ENCODE measurements around the gene HOXA3.
A peak's percentile ranks its signal among the peaks of the same experiment; 100 is the strongest.

The HOXA3 gene

GRCh38 chr7:27189295-27189996 lies 37.1 kb upstream of the HOXA3 start:
- DNase-seq (ENCODE audit: low read depth in 2 of 2) = no peak

DNA sequence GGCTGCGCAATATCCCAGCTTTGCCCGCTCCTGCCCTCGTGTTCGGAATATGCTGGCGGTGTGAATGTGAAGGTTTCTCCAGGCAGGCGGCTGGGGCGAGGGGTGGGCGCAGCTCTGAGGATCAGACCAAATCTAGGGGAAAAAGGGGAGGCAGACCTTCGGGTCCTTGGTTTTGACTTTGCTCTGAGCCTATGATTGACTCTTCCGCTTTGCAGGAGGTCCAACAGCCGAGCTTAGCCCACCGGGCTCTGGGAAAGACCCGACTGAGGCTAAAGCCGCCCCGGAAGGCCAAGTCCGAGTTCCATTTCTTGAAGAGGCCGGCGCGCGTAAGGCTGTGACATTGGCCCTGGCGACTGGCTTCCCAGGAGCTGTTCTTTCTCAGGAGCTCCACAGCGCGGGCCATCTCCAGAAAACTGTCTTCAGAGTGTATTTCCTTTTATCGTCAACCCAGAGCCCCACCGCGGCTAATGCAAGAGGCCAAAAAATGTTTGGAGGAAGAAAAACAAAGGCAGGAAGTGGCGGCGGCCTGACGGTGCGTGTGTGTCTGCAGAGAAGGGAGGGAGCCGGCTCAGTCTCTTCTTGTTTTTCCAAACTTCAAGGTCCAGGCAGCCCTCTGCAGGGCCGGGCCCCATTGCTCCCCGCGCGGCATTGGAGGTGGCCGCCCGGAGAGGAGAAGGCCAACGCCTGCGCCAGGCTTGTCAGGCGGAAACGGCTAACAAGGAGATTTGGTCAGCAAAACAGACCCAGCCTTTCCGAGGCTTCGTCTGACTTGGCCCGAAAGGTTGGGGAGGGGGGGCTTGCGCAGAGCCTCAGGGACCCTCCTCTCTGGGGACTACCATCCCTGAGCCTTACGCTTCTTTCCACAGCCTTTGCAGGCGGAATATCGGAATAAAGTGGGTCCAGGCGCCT lies 36.3 kb upstream of the HOXA3 start:
- no peak for DNase-seq (ENCODE audit: low read depth in 2 of 2)

DNA sequence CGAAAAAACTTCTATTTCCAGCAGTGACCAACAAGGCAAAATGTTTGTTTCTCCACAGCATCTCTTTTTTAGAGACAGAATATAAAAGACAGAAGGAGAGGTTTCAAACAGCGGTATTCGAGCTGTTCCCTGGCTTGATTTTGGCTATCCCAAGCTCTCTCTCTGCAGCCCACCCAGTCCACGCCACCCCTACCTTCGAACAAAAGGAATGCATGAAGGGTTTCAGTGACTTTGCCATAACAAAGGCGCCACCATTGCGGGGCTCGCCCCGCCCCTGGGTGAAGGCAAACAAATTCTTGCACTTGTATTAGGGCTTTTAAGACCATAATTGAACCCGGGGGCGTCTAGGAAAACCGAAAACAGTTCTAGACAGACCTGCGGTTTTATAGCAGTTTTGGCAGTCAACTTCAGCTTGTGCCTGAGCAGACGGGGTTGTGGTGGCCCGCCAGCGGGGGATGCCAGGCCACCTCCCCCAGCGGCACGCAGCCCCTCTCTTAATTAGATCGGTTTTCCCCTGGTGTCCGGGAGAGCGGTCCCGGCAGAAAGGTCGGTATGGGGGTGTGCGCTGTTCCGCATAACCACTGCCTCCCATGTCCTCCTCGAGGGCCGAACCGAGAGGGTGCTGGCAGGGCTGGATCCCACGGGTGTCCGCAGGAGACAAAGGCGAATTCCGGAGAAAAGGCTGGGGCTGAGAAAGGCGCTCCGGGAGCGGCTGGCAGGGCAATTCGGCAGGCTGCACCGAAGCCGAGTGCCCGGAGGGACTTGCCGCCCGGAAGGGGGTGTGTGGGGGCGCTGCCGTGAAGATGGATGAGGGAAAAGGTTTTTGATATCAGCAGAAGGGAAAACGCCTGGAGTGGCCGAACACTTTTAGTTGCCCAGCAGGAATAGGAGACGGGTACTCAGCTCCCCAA lies 35.3 kb upstream of the HOXA3 start:
- no peak for DNase-seq (ENCODE audit: low read depth in 2 of 2)

DNA sequence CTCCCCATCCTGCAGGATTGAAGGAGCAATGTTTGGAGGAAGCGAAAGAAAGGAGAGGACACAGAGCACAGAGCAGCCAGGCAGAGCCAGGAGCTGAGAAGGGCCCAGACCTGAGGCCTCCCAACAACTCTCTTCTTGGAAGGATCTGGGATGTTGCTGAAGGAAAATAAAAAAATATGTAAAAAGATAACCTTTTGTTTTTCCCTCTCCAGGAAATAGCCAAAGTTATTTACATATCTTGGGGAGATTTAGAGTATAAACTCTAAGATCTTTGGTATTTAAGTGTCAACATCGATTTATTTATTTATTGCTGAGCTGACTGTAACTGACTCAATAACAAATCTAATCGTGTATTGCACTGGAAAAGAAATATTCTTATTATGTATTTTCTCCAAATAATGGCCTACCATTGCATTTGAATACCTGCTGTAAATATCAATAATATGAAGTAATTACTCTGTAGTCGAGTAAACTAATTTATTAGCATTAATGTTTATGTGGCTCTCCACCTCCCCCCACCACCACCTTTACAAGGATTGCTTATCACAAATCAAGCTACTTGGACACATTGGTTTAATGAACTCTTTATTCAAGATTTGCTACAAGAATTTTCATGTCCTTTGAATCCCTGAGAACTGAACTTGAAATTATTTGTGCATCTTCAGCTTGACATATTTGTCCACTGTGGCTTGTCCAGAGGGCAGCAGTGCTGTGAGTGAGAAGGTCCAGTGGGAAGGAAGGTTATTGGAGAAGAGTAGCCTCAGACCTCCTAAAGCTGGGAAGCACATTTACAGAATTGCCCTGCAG lies 34.5 kb upstream of the HOXA3 start:
- no peak for DNase-seq (ENCODE audit: low read depth in 2 of 2)

GRCh38 chr7:27185854-27186667 lies 33.7 kb upstream of the HOXA3 start:
- DNase-seq (ENCODE audit: low read depth in 2 of 2) = no peak

GRCh38 chr7:27185013-27185853 lies 32.9 kb upstream of the HOXA3 start, which contains the start of gene HOXA11:
Gene HOXA11, minus strand, starts transcription at chr7:27185232. Its CDS starts 88 bp downstream, at chr7:27185144.
- DNase-seq (ENCODE audit: low read depth in 2 of 2) = no peak

- DNase-seq (ENCODE audit: low read depth in 2 of 2) = no peak
Observed at GRCh38 chr7:27184337-27185012, 32.1 kb upstream of the HOXA3 start.

DNA sequence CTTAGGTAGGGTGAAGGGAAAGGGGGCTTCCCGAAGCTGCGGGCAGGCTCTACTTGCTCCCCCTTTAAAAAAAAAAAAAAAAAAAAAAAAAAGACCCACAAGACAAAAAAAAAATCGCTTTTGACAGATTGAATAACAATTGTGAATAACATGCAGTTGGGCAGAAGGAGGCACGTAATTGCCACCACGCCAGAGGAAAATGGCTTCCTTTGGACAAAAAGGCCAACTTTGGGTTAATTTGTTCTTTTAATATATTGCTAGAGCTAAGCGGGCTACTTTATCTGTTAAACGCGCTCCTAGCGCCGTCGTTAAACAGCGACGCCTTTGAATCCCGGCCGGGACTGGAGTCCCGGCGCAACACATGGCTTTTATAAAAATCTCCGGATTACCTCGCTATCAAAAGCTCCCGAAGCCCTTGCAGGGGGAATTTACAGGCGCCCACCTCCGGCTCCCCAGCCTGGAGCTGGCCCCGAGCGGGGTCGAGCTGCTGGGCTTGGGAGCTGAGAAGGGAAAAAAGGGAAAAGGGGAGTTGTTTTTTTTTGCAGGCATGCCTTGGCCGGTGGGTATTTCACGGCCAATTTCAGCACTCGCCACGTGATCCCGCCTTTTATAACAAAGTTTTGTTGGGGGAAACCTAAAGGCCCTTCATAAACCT lies 31.4 kb upstream of the HOXA3 start:
- DNase-seq (ENCODE audit: low read depth in 2 of 2) = no peak

DNA sequence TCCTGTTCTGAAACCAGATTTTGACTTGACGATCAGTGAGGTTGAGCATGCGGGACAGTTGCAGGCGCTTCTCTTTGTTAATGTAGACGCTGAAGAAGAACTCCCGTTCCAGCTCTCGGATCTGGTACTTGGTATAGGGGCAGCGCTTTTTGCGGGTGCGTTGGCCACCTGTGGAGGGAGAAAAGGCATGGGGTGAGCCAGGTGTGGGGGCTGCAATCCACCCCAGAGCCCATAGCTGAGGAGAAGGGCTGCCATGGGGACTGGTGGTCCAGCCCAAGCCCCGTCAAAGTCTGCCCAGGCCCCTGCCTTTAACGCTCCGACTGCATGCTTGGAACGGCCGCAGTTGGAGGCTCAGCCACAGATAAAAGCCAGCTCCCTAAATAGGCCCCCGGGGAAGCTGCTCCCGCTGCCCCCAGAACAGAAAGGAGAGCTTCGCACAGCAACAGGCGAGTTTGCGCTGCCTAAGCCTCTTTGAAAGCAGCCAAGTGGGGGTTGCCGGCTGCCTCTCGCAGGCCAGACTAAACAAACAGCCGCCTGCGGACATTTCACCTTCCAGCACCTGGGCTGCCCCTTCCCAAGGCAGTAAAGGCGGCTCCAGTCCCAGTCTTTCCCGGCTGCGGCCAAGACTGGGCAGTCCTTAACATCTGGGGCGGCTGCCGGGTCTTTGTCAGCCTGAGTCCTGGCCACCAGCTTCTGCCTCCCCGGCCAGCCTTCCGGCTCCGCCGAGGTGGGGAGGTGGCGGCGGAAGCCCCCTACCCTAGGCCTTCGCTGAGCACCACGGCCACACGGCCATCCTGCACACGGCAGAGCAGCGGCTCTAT lies 30.7 kb upstream of the HOXA3 start:
- DNase-seq (ENCODE audit: low read depth in 2 of 2) = no peak

DNA sequence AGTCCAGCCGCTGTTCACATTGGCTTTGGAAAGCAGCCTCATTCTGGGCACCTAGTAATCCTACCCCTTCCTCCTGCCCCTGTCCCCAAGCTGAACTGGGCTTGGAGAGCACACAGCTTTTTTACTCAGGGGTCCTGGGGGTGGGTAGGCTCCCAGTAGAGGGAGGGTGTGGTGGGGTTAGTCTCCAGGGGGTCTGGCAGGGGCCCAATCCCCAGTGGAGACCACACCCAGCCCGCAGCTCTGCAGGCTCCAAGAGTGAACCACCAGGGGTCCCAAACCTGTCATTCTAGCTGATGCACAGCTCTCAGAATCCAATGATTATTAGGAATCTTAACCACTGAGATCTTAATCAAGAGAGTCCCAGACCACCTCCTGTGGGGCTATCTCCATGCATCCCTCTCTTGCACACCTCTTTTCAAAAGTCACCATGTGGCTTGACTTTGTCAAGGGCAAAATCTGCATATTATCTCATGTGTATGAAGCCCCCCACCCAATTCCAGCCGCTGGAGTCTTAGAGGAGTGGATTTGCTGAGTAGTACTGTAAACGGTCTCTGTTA lies 30.0 kb upstream of the HOXA3 start:
- DNase-seq (ENCODE audit: low read depth in 2 of 2) = no peak

GRCh38 chr7:27181795-27182275 lies 29.5 kb upstream of the HOXA3 start:
- no peak for DNase-seq (ENCODE audit: low read depth in 2 of 2)

DNA sequence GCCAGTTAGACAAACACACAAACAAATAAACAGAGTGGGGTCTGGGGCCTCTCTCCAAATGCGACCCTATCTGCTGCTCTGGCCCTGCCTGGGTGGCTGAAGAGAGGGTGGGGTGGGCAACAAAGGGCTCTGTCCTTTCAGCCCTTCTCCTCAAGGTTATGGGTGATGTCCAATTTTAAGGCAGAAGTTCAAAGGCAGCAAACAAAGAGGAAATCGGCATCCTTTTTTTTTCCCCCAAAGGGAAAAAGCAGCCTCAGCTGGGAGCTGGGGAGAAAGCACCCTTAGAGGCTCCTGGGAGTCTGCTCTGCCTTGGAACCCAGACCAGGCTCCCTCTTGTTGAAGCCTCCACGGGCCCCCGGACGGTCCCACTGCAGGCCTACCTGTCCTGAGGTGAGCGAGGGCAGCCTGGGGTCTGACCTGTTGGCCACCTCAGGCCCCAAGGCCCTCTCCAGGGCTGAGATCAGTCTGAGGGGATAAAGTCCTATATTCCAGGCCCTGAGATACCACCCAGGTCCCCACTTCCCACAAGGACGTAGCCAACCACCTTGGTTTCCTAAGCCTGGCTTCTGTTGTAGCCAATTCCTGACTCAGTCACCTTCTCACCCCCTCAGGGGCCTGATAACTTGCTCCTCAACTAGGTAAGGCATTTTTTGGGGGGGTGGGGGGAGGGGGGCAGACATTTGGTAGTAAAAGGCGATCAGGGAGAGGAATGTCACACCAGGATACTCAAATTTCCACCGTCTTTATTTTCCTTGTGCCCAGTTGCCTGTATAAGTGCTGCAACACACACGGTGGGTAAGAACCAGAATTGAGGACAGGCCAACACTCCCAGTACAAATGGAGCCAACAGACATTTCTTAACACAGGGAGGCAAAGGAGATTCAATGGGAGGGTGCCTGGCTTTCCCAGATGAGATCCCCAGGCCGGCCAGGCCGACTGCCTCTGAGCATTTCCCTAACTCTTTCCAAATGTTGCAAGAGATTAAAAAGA lies 28.3 kb upstream of the HOXA3 start:
- no peak for DNase-seq (ENCODE audit: low read depth in 2 of 2)

GRCh38 chr7:27179503-27180430 lies 27.4 kb upstream of the HOXA3 start:
- DNase-seq (ENCODE audit: low read depth in 2 of 2) = peak; percentile 37 to 59

- DNase-seq (ENCODE audit: low read depth in 2 of 2) = no peak
Observed at GRCh38 chr7:27179030-27179429, 26.6 kb upstream of the HOXA3 start.

All from stimulated activated CD4-positive, alpha-beta T cell treated with anti-CD3 and anti-CD28 coated beads, Interleukin-12 subunit alpha, Interleukin-12 subunit beta, amount 100 ng/mL, for 24 hours (primary cell).